OCI-M1 (cell line): ENCODE measurements around the gene EVC2.

ENCODE experiments used
- DNase-seq: peaks from one replicate; lab custom pipeline; 2025; lab: John Stamatoyannopoulos, UW

EVC2 gene, protein sequence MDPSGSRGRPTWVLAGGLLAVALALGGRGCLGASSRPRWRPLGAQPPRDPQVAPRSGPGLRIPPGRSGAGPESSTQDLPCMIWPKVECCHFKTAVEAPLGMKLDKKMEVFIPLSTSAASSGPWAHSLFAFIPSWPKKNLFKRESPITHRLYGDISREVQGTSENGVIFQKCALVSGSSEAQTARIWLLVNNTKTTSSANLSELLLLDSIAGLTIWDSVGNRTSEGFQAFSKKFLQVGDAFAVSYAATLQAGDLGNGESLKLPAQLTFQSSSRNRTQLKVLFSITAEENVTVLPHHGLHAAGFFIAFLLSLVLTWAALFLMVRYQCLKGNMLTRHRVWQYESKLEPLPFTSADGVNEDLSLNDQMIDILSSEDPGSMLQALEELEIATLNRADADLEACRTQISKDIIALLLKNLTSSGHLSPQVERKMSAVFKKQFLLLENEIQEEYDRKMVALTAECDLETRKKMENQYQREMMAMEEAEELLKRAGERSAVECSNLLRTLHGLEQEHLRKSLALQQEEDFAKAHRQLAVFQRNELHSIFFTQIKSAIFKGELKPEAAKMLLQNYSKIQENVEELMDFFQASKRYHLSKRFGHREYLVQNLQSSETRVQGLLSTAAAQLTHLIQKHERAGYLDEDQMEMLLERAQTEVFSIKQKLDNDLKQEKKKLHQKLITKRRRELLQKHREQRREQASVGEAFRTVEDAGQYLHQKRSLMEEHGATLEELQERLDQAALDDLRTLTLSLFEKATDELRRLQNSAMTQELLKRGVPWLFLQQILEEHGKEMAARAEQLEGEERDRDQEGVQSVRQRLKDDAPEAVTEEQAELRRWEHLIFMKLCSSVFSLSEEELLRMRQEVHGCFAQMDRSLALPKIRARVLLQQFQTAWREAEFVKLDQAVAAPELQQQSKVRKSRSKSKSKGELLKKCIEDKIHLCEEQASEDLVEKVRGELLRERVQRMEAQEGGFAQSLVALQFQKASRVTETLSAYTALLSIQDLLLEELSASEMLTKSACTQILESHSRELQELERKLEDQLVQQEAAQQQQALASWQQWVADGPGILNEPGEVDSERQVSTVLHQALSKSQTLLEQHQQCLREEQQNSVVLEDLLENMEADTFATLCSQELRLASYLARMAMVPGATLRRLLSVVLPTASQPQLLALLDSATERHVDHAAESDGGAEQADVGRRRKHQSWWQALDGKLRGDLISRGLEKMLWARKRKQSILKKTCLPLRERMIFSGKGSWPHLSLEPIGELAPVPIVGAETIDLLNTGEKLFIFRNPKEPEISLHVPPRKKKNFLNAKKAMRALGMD

DNA sequence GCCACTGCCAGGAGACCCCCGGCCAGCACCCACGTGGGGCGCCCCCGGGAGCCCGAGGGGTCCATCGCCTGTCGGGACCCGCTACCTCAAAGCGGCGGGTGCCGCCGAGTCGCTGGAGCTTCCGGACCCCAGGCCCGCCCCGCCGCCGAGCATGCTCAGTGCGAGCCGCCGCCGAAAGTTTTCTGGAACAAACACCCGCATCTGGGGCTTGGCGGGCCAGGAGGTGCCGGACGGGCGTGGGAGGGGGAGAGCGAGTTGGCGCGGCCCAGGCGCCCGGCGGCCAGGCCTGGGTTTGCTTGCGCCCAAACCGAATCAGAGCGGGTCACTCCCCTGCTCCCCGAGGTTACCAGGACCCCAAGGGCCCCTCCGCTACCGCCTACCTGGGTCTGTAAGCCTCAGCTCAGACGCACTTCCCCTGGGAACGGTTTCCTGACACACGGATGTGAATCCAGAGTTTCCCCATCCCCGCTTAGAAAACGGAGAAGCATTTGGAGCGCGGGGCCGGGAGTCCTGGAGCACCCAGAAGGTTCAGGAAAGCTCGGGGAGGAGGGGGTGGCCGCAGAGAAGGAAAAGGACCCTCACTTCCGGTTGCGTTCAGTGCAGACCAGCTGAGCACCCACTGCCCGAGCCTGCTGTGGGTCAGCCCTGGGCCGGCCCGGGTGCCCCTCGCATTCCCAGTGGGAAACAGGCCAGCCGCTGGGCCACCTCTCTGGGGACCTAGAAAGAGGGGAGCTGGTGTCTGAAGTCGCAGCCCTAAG is at the start of gene EVC2:
Gene EVC2, minus strand, starts transcription at position 111 of the 758 bp plus-strand sequence. Its CDS starts 46 bp downstream, at position 65.
- no peak for DNase-seq

DNA sequence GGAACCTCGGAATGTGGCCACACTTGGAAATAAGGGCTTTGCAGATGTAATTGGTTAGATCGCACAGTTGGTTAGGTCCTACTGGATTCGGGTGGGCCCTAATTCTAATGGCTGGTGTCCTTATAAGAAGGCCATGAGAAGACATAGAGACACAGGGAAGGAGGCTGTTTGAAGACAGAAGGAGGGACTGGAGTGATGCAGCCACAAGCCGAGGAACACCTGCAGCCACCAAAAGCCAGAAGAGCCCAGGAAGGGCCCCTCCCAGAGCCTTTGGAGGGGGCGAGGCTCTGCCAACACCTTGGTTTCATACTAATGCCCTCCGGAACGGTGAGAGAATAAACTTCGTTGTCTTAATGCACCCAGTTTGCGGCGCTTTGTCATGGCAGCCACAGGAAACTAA is 49.6 kb upstream of the EVC2 start:
- no peak for DNase-seq

DNA sequence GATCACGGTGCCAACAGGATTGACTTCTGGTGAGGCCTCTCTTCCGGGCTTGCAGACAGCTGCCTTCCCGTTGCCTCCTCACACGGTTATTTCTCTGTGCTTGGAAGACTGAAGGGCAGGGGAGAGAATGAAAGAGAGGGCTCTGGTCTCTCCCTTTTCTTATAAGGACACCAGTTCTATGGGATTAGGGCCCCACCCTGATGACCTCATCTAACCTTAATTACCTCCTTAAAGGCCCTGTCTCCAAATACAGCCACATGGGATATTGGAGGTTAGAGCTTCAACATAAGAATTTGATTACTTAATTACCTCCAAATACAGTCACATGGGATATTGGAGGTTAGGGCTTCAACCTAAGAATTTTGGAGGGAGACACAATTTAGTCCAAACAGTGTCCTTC is 49.2 kb upstream of the EVC2 start:
- no peak for DNase-seq

DNA sequence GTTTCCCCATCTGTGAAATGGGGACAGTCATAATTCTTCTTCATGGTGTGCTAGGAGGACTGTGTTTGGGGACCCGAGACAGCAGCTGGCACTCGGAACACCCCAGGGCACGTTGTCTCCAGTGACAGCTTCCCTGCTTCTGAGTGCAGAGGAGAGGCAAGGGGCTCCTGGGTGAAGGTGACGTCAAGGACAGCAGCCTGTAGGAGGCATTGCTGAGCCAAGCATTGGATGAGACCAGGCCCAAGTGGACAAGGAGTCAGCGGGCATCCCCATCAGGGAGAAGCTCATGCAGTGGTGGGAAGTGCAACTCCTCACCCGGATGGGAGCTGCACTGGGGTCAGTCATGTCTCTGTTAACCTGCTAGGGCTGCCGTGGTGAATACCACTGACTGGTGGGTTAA is 48.7 kb upstream of the EVC2 start:
- DNase-seq = no peak

DNA sequence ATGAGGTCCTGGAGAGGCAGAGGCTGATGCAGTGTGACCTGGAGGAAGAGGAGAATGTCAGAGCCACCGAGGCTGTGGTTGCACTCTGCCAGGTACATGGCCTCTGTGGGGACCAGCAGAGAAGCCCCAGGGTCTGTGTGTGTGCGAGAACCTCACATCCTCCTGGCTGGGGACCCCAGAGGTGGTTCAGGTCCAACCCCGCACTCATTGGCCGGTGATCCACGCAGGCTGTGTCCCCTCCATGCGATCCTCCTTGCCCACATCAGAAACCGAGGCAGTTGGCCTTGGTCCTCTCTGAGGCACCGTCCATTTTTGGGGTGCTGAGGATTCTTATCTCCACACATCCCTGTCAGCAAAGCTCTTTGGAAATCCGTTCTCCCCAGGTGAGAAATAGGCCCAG is 47.9 kb upstream of the EVC2 start:
- DNase-seq = no peak

DNA sequence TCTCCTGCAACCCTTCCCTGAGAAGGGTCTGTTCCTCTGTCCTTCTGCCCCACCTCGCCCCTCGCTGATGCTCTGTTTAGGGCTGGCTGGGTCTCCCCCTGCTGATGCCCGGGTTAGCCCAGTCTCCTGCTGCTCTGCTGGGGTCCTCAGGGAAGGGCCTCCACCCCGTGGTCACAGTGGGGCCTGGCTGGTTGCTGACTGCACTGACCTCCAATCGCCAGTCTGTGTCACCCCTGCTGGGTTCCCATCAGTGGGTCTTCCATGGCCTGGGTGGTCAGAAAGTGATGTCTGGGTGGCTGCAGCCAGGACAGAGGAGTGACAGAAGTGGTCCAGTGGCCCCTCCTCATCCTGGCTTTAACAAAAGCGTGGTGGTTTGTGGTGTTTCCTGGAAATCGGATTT is 47.3 kb upstream of the EVC2 start:
- no peak for DNase-seq

DNA sequence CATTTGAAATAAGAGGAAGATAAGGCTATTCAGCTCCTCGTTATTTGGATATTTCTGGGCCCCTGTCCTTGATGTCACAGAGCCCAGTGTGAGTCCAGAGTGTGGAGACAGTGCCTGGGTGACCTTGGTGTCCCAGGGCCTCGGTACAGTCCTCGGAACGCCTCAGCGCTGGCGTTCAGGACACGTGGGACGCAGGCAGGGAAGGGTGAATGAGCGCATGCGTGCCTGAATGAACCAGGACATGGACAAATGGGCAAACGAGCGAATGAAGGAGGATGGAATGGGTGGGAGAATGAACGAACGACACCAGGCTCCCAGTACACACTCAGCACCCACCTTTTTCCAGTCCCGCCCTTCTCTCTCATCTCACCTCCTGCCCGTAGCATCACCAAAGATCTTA is 46.8 kb upstream of the EVC2 start:
- DNase-seq = no peak

DNA sequence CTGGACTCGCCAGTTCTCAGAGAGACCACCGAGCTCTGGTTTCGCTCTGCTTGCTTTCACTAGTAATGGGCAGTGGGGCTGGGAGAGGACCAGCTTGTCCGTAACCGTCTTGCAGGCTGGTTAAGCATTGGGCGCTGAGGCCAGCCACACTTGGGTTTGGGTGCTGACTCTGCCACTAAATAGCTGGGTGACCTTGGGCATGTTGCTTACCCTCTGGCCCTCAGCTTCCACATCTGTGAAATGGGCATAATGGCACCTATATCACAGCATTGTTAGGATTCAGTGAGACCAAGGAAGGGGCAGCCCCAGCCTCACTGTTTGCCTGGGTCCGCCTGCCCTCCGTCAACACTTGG is 46.1 kb upstream of the EVC2 start:
- DNase-seq = no peak

DNA sequence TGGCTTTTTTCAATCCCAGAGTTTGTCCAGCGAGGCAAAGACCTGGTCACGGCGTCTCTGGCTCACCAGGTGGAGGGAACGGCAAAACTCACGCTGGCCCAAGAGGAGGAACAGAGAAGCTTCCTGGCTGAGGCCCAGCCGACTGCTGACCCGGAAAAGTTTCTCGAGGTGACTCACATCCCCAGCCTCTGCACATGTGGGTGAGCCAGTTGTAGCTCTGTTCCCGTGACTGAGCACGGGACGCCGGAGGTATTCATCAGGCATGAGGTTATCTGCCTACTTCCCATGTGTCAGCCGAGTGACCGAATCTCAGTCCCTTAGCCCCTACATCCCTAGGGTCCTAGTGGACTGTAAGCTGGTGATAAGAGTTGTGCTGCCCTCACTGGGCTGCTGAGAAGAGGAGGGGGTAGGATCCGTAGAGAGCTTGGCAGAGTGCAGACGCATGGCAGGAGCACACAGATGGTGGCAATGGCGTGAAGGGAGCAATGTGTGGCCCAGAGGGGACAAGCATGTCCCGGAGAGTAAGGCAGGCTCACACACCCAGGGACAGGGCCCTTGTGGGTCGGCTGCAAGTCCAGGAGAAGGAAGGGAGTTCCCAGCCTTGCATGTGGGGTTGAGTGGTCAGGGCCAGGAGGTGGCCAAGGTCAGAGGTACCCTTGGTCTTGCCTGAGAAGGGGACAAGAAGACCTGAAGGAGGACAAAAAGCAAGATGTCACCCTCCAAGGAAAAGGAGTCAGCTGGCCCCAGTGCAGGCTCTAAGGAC is 45.6 kb upstream of the EVC2 start:
- DNase-seq = no peak

DNA sequence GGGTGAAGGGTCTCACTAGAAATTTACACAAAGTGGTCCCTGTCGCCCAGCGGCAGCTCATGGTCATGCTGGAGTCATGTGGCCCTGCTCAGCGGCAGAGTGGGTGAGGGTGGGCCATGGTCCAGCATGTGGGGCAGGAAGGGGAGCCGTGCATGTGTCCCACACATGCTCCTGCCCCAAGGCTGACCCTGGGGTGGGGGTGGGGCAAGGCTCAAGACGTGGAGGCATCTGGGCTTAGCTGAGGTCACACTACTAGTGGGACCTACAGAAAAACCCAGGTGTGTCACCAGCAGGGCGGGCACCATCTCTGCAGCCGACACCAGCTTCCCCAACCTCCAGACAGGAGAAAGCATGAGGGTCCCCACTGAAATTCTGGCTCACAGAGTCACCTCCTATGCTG is 45.0 kb upstream of the EVC2 start:
- no peak for DNase-seq

DNA sequence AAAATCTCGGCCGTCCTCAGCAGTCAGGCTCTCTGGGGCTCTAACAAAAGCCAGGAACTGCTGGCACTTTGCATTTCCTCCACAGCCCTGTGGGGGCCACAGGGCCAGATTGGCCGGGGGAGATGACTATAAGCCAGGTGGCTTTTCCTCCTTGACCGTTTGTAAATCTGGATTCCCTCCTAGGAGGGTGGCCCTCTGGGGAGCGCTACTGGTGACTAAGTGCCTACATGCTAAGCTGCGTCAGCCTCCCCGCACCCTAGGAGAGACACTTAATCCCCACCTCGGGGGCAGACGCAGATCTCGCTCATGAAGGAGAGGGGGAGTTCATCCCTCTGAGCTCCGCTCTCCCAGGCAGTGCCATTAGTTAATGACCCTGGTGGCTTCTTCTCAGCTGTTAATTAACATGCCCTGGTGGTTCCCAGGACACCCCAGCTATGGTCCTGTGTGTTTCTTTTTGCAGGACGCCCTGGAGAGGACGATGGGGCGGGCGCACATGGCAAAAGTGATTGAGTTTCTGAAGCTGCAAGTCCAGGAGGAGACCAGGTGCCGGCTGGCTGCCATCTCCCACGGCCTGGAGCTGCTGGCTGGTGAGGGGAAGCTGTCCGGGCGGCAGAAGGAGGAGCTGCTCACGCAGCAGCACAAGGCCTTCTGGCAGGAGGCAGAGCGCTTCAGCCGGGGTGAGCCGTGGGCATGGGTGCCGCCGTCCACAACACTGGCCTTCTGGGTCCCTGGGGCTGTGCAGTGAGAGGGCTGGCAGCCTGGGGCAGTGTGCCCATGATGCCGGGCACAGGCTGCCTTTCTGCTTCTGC is 44.2 kb upstream of the EVC2 start:
- no peak for DNase-seq

DNA sequence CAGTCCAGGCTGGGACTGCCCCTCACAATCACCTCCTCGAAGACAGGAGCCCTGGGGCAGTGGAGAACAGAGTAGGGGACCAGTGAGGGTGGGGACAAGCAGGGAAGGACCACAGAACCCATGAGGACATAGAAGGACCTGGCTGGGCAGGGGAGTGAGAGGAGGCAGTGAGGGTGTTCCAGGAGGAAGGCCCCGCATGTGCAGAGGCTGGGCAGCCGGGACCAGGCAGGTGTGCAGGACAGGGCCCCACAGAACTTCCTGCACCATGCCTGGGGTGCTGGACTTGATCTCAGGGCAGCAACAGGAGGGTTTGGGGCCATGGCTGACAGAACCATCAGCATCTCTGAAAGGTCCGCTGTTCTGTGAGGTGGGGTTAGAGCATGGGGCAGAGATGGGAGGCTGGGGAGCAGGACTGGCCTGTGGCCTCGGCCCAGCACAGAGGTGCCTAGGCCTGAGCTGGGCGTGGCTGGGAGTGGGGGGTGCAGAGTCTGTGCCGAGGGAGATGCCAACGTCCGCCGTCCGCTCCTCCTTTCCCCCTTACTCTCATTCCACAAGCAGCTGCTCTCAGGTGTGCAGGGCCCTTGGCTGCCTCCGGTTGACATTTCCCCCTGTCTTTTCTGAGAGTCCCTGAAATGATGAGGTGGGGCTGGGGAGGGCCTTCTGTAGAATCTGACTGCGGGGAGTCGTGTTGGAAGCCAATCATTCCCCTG is 43.5 kb upstream of the EVC2 start:
- no peak for DNase-seq

DNA sequence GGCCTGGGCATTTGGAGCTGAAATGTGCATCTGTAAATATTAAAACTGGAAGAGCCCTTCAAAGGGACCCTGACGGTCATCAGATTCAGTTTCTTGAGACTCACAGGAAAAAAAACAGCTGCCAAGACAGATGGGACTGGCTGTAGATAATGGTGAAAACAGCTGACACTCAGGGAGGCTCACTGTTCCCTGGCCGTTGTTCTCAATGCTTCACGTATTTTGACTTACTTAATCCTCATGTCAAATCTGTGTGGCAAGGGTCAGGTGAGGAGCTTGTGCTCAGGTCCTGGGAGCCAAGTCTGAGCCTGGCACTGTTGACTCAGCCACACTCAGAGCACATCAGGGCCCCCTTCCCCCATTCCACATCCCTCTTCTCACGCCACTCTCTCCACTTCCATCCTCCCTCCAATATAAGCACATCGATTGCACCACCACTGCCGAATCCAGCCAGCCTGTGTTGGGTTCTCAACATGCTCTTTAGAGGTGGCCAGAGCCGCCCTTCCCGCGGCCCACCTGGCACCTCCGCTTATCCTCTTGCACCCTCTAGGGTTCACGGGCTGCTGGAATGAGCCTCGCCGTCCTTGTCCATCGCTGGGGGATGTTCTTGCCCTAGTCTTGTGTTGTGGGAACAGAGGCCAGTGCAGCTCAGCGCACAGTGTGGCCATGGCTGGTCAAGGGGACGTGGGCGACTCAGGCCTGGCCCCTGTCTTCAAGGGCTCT is 42.7 kb upstream of the EVC2 start:
- no peak for DNase-seq

DNA sequence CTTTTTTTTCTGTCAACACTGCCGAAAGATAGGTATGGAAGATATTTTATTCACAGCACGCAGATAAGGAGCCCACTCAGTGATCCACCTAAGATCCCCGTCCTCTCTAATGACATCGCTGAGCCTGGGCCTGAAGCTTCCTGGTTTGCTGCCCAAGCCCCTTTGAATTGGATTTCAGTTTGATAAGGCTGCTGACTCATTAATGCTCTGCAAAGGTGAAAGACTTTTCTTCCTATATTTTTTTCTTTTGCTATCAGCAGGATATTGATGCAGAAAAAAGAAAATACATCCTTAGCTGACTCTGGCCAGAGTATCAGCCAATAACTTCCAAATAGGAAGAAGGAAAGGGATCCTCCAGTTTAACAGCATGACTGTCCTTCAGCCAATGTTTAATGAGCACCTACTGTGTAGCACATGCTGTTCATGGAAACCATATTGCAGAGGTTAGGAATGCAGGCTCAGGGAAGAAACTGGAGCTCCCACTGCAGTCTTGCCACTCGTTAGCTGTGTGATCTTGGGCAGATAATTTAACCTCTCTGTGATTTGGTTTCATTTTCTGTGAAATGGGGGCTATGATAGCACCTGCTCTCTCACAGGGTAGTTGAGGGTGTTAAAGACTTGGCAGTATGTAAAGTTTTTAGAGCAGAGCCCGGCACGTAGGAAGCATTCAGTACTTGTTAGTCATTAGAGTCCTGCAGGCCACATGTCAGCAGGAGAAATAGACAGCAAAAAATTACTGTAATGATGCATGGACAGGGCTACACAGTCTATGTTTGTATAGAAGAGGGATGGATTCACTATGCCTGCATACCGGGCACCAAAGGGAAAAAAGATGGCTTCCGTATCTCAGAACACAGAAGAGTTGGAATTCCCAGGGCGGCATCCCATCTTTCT is 41.9 kb upstream of the EVC2 start:
- DNase-seq = no peak

DNA sequence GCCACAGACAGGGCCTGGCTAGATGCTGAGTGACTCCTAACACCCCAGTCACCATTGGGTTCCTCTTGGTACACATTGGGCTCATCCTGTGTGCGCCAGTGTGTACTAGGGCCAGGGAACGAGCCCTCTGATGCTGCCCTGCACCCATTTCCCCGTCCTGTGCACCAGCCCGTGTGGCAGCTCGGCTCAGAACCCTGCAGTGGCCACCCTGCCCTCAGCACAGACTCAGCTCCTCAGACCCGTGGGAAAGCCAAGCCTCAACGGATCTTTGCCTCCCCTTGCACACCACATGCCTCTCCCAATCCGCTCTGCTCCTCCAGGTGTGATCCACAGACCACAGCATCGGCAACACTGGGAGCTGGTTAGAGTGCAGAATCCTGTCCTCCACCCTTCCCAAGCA is 41.2 kb upstream of the EVC2 start:
- DNase-seq = no peak

DNA sequence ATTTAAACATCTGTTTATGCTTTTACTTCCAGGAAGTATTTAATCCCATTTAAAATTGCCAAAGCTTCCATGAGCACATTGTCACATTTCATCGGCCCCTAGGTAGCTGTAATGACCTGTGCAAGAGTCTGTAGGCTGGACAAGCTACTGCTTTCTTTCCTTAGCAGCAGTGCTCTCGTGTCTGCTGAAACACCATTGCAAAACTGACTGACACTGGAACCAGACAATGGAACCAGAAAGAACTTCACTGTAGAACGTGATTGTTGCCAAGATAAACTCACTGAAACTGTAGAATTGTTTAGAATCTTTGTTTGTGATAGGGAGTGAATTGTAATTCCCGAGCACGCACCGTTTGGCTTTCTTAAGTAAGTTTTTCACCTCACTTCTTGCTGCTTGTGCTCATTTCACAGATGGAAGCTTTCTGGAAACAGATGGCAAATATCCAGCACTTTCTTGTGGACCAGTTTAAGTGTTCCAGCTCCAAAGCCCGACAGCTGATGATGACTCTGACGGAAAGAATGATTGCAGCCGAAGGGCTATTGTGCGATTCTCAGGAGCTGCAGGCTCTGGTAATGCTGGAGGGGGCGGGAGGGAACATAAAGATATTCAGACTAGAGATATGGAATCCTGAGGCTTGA is 39.5 kb upstream of the EVC2 start:
- DNase-seq = no peak
